ENCODE results near the gene JAKMIP1.
"Not testable (repeated sequence)": the region's sequence is repeated elsewhere in the genome, so short reads cannot be mapped to it uniquely, and the experiment has no call there.

Gene JAKMIP1

DNA sequence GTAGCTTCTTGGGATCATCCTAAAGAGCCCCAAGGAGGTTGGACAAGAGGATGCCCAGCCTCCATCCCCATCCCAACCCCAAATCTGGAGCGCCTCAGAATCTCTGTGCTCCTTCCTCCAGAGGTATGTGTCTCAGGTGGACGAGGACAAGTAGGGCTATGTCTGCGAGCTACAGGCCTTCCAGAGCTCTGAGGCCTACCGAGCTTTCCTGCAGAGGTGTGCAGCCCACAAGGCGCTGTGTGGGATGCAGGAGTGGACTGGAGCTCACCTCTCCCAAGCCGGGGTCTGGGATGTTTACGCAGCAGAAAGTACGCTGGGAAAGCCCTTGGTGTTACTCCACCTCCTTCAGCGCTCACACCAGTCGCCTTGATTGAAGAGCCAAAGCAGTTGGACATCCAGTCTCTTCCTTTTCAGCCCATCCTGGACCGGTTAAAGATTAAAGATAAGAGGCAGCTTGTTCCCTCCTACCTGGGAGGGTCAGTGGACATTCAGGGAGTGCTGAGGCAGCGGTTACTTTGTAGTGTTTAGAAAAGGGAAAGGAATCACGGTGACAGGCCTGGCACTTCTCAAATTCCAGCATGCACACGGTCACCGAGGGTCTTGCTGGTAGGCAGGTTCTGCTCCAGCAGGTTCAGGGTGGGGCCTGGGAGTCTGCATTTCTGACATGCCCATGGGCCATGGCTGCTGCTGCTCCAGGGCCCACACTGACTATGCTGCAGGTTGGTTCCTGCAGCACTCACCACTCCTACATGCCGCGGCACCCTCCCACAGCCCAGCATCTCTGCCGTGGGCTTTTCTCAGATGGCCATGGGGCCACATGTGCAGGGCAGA, 29.5 kb upstream of the JAKMIP1 start:
- no peak for DNase-seq (ENCODE audit: low read depth in 1 of 2, low spot score in 1 of 2)

DNA sequence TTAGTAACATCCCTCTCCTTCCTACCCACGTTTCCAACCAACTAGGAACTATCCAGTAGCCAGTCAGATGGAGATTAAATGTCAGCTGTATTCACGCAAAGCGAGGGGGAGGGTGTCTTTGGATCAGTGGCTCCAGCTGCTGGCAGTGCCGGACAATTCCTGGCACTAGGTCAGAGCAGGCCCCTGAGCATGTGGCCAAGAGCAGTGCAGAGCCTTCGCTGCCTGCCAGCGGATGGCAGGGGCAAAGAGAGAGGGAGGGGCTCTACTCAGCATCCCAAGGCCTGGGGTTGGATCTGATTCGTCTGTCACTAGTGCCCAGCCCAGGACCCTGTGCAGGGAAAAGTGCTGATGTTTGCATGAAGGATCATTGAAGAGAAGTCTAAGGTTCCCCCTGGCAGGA, 28.7 kb upstream of the JAKMIP1 start:
- no peak for DNase-seq (ENCODE audit: low read depth in 1 of 2, low spot score in 1 of 2)

DNA sequence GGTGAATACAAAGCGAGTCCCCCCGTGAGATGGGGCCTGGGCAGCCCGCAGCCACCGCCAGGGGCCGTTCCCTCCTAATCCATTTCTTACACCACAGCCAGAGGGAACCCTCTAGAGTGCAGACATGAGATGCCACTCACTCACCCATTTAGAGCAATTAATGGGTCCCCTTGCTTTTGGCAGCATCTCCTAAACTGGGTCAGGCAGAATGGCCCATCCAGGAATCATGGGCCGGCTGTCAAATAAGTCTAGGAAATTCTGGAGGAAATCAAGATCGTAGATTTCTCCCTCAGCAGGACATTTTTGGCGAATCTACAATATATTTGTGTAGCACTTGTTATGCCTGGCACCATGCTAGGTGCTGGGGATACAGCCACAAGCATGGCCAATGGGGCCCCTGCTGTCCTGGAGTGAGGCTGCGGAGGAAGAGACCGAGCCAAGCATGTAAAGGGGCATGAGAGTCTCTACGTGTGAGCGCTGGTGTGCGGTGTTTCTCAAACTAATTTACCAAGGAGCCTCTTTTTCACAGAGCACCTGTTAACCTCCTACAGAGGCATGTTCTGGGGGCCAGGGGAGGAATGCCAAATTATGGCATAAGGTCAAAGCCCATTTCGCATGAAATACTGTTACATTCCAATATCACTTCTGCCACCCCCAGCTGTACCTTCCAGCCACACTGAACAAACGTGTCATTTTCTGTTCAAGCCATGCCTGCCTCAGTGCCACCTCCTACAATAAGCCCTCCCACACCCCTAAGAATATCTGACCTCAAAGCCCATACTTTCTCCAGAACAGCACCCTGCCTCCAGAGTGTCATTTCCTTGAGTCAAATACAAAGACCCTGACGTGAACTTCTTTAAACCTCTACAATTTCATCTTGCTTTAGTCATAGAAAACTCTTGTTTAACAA, 28.1 kb upstream of the JAKMIP1 start:
- DNase-seq (ENCODE audit: low read depth in 1 of 2, low spot score in 1 of 2) = no peak

DNA sequence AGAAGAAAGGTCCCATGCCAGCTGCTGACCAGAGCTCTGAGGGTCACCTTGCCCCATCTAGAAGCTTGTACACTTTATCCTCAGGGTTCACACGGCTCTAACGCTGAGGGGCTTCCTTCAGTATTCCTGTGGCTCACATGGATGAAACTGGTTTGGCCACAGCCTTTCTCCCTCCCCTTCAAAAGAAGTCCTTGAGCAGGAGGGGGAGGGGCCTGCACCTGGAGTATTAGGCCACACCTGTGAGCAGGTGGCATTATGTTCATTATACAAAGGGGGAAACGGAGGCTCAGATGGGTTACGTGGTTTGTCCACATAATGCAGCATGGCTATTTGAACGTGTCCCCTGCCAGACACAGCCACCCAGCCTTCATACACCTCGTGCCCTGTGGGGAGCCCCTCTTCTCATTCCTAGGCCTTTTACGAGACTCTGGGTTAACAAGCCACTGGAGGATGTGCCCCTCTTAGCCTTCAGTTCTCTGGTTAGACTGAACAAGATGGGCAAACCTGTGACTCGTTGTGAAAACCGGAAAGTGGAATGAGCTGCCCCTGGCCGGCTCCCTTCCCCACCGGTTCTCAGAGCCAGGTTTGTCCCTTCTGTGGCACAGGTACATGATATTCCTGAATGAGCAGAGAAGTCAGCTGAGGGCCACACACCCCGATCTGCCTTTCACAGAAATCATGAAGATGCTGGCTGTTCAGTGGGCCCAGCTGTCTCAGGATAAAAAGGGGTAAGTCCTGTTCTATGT, 27.2 kb upstream of the JAKMIP1 start:
- DNase-seq (ENCODE audit: low read depth in 1 of 2, low spot score in 1 of 2) = no peak

DNA sequence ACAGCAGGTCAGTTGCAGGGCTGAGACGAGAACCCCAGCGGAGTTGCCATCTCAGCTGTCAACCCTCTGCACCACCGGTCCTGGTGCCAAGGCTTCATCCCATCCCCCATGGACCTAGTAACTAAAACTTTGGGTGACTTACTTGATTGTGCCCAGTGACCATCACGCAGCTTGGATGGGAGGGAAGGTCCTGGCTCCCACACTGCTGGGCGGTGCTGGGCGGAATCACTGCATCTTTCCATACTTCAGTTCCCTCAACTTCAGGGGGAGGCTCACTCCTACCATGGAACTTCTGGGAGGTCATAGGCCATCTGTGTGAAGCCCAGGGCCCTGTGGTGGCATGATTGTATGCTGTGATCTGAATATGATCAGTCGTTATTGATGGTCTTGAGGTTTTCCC, 26.2 kb upstream of the JAKMIP1 start:
- no peak for DNase-seq (ENCODE audit: low read depth in 1 of 2, low spot score in 1 of 2)

- no peak for DNase-seq (ENCODE audit: low read depth in 1 of 2, low spot score in 1 of 2)
Observed at GRCh38 chr4:6225469-6225868, 25.1 kb upstream of the JAKMIP1 start.

DNA sequence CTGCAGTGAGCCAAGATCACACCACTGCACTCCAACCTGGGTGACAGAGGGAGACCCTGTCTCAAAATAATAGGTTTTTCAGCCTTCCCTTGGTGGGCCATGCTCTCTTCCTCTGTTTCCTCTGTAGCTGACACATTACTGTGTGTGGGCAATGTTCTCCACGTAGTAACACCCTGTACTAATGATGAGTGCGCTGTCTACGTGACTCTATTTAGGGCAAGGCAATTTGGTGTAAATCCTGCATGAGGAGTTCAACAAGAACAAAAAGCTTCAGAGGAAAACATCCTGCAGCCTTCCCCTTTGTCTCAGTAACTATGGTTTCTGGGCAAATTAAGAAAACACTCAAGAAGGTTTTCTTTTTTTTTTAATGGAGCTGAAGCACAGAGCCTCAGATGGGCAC, 24.4 kb upstream of the JAKMIP1 start:
- no peak for DNase-seq (ENCODE audit: low read depth in 1 of 2, low spot score in 1 of 2)

DNA sequence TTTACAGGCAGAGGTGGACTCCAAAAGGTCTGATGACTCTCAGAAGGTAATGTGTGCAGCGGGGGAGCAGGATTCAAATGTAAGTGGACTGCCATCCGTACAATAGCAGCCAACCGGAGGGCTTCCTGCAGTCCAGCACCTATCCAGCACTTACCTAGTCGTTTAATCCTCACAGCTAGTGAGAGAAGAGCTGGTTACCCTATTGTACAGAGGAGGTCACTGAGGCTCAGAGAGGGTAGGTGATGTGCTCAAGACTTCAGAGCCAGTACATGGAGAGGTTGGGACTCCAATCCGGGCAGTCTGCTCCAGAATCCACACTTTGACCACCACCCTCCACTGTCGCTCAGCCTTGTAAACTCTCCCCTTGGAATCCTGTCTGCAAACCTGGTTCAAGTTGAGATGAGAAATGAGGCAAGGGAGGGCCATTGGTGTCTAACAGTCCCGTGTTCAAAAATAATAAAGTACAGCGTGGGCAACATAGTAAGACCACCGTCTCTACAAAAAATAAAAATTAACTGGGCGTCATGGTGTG, 22.5 kb upstream of the JAKMIP1 start:
- DNase-seq (ENCODE audit: low read depth in 1 of 2, low spot score in 1 of 2) = no peak

DNA sequence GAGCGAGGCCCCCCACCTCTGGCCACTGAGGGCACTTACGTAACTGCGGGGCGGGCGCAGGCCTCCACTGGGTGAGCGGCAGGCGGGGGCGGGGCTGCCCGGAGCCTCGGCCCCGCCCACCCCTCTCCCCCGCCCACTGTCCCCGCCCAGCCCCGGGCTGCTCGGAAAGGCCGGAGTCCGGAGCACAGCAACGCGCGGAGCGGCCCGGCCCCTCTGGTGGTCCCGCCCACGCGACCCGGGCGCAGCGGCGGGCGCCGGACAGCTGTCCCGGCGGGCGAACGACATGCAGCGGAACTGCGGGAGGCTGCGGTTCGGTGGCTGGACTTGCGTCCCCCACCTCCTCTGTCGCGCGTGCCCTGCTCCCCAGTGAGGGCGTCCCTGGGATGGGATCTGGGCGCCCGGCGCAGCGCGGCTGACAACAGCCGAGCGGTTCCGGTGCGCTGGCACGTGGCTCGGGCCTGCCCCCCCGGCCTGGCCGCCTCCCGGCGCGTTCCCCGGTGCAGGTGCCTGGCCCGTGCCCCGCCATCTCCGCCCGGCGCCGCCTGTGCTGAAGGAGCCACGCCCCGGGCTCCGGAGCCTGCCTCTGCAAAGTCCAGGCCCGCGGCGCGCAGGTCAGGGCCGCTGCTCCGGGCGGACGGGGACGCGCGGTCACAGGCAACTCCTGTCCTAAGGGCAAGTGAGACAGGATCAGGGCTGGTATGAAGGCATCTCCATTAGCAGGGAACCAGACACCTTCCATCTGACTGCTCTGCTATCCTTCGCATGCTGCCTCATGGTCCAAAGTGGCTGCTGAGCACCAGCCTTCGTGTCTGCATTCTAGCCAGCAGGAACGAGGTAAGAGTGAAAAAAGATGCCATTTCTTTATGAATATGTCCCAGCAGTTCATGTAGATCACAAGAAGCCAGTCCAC, 21.8 kb upstream of the JAKMIP1 start:
- no peak for DNase-seq (ENCODE audit: low read depth in 1 of 2, low spot score in 1 of 2)

GRCh38 chr4:6221301-6221850, 21.0 kb upstream of the JAKMIP1 start:
- no peak for DNase-seq (ENCODE audit: low read depth in 1 of 2, low spot score in 1 of 2)

DNA sequence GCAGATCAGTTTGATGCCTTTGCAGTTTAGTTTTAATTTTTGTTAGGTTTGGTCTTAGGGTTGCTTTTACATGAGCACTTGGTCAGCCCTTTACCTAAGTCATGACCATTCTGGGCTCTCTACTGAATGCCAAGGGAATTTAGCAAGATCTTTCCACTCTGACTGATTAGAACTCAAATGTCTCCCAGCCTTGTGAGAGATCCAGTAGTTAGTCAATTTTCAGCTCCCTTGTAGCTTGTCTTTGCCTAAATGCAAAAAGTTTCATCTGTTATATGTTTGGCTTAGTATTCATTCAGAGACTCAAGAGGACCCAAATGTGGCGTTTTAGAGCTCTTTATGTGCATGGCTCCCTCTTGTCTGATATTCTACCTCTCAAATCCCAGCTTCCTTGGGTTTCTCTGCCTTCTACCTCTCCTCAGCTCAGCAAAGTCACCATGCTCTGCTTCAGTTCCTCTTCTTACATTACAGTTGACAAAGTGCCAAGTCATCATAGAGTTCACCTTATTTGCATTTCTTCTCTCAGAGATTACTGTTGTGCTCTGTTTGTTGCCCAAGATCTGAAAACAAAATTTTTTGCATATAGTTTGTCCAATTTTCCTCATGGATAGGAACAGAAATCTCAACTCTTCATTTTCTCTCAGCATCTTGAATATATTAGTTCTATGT, 17.5 kb upstream of the JAKMIP1 start:
- DNase-seq (ENCODE audit: low read depth in 1 of 2, low spot score in 1 of 2) = no peak

DNA sequence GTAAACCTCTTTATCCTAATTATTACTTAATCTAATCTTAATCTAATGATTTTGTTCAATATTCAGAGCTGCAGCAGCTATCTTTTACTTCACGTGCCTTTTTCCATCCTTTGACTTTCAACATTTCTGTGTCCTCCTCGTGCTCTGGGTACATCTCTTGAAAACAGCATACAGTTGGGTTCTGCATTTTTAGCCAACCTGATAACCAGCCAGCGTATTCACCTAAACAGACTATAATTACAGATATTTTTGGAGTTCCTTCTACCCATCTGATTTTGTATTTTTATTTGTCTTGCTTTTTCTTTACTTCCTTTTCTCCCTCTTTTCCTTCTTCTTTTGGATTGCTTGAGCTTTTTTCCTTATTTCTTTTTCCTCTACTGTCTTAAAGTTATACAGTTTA, 16.2 kb upstream of the JAKMIP1 start:
- DNase-seq (ENCODE audit: low read depth in 1 of 2, low spot score in 1 of 2) = no peak

DNA sequence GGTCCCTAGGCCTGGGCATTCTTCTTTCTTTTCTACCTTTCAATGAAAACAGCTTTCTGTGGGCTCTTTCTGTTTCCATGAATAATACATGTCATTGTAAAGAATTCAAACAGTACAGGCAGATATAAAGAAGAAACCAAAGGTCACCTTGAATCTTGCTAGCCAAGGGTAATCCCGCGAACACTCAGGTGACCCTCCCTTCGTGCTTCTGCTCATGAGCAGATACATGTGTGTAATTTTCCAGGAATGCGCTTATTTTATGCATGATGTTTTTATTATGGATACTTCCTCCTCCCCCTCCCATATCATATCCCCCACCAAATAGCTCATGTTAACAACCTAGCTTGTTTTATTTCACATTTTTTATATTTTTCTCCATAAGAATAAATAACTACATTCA, 9.6 kb upstream of the JAKMIP1 start:
- DNase-seq (ENCODE audit: low read depth in 1 of 2, low spot score in 1 of 2) = no peak

- not testable (repeated sequence) for DNase-seq (ENCODE audit: low read depth in 1 of 2, low spot score in 1 of 2)
Observed at GRCh38 chr4:6209291-6209690, 8.9 kb upstream of the JAKMIP1 start.

- DNase-seq (ENCODE audit: low read depth in 1 of 2, low spot score in 1 of 2) = no peak
Observed at GRCh38 chr4:6208416-6208815, 8.1 kb upstream of the JAKMIP1 start.

DNA sequence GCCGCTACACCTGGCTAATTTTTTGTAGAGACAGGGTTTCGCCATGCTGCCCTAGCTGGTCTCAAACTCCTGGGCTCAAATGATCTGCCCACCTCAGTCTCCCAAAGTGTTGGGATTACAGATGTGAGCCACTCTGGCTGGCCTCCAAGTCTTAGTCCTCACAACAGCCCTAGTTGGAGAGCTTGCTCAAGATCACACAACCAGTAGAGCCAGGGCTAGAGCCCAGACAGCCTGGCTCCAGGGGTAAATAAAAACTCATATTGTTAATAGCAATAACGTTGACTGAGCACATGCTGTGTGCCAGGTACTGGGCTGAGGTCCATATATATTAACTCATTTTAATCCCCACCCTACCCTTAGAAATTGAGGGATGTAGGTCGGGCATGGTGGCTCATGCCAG, 7.3 kb upstream of the JAKMIP1 start:
- DNase-seq (ENCODE audit: low read depth in 1 of 2, low spot score in 1 of 2) = no peak

DNA sequence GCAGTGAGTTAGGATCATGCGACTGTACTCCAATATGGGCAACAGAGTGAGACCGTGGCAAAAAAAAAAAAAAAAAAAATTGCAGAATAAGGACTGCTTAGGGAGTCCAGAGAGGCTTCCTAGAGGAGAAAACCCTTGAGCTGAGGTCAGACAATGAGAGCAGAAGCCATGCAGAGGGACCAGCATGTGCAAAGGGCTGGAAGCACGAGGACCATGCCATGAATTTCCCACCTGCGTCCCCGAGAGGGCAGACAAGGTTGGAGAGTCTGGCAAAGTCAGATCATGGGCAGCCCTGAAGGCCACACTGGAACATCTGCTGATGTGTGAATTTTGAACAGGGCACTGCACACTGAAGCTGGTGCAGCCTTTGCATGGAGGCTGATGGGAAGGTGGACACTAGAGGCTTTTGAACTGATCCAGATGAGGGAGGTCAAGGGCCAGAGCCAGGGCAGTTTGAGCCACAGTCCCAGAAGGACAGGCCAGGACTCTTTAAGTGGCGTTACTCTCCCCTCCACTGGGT, 6.5 kb upstream of the JAKMIP1 start:
- DNase-seq (ENCODE audit: low read depth in 1 of 2, low spot score in 1 of 2) = no peak

GRCh38 chr4:6205973-6206372, 5.6 kb upstream of the JAKMIP1 start:
- DNase-seq (ENCODE audit: low read depth in 1 of 2, low spot score in 1 of 2) = no peak

DNA sequence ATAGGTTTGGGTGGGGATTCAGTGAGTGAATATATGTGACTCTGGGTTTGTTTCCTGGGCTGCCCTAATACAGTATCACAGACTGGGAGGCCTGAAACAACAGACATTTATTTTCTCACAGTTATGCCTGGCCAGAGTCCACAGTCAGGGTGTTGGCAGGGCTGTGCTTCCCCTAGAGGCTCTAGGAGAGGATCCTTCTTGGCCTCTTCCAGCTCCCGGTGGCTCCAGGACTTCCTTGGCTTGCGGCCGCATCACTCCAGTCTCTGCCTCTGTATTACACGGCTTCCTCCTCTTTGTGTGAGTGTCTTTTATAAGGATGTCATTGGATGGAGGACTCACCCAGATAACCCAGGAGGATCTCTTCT, 5.2 kb upstream of the JAKMIP1 start:
- DNase-seq (ENCODE audit: low read depth in 1 of 2, low spot score in 1 of 2) = no peak

Data from stimulated activated CD4-positive, alpha-beta T cell treated with anti-CD3 and anti-CD28 coated beads, Interleukin-15, amount 100 ng/mL, for 1 hour (primary cell).